Naive B cell (primary cell): ENCODE results near the gene TCTA. TPM values are rescaled to one million over a fixed set of nuclear protein-coding genes. Genes with fewer than 3 reads are reported as not detected.

Source experiments
- ATAC-seq, 2 donors: fragments of 150-1000 bp; cut with Tn5 transposase; 2 replicates each; pipeline ENCODE4 v1.10.0; 2021; ENCODE audit warnings: low read depth in 2 of 2, mild to moderate bottlenecking in 2 of 2, moderate library complexity in 2 of 2
- DNase-seq: peaks from one replicate; pipeline ENCODE4 v3.0.0; 2022
- H3K27ac Mint-ChIP-seq, 6 donors: one replicate each; pipeline ENCODE4 v1.8.0; 2020 to 2022; ENCODE audit warnings: mild to moderate bottlenecking in 6 of 6, mixed read lengths in 6 of 6, moderate library complexity in 5 of 6, inconsistent platforms in 2 of 6
- H3K27me3 Mint-ChIP-seq, 3 donors: one replicate each; pipeline ENCODE4 v1.8.0; 2021 to 2022; ENCODE audit warnings: mixed read lengths in 3 of 3, mild to moderate bottlenecking in 1 of 3
- H3K36me3 Mint-ChIP-seq, 2 donors: one replicate each; pipeline ENCODE4 v1.8.0; 2020 to 2022; ENCODE audit warnings: mixed read lengths in 2 of 2, inconsistent platforms in 1 of 2, mild to moderate bottlenecking in 1 of 2
- H3K4me1 Mint-ChIP-seq, 3 donors: one replicate each; pipeline ENCODE4 v1.8.0; 2020 to 2022; ENCODE audit warnings: mixed read lengths in 3 of 3, inconsistent platforms in 1 of 3, mild to moderate bottlenecking in 1 of 3, moderate library complexity in 1 of 3
- H3K4me3 Mint-ChIP-seq, 8 donors: one replicate each; pipeline ENCODE4 v1.8.0; 2020 to 2022; ENCODE audit warnings: mild to moderate bottlenecking in 8 of 8, mixed read lengths in 8 of 8, moderate library complexity in 8 of 8, inconsistent platforms in 2 of 8
- H3K9me3 Mint-ChIP-seq, 7 donors: one replicate each; pipeline ENCODE4 v1.8.0; 2020 to 2022; ENCODE audit warnings: mixed read lengths in 7 of 7, mild to moderate bottlenecking in 5 of 7, inconsistent platforms in 2 of 7, moderate library complexity in 1 of 7
- polyA plus RNA-seq, 6 donors: library from polyadenylated mRNA; unstranded; fragments of 300-500 nt; fragmentation: Illumina TruSeq; gene quantifications; one replicate each; pipeline ENCODE4 v1.2.3, GENCODE V29; 2021; ENCODE audit warnings: low read depth in 6 of 6

The TCTA gene
- polyA plus RNA-seq, 6 donors from 2014 or later, result 45.9 to 99.9 (median 58.6) TPM

DNA sequence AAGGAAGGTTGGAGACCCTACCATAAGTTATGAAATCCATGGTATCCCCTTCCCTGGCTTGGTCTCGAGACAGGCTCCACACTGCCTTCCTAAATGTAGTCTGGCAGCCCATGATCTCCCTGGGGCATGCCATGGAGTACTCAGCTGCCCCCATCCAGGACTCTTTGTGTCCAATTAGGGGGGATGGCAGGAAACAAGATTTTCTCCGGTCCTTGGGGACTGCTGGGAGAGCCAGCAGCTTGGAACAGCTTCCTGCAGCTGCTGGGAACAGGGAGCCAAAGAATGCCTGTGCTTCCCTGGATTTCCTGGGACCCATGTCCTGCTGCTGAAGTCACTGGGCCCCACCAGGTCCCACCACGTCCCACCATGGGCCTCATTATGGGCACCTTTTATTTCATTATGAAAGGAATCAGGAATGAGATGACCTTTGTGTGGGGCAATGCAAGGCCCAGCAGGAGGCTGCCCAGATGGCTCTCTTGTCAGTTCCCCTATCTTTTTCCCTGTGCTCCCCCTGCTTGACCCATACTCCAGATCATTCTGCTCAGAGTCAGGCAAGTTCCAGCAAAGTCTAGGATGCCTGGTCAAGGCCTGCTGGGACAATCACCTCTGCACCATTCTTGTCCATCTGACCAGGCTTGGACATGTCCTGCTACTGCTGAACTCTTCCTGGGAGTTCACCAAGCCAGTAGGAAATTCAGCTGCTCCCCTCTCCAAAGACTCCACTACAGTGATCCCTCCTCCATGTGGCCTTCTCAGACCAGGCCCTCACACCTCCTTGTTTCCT is 42.9 kb downstream of the TCTA start:
- Mint-ChIP-seq H3K36me3 (no peaks in the 10 kb centered on the region), H3K9me3 (no peaks in the 10 kb centered on the region), H3K27ac (peak overlapping the region in 3 of 6 donors; percentile 14 to 57 (median 21)), H3K4me3 (no peak overlapping the region), H3K27me3 (peaks cover 0 to 5% (median 0%) of the 10 kb centered on the region in 3 donors), H3K4me1 (peaks cover 0 to 4% (median 0%) of the 10 kb centered on the region in 3 donors)
- ATAC-seq, result no peak
- no peak for DNase-seq

DNA sequence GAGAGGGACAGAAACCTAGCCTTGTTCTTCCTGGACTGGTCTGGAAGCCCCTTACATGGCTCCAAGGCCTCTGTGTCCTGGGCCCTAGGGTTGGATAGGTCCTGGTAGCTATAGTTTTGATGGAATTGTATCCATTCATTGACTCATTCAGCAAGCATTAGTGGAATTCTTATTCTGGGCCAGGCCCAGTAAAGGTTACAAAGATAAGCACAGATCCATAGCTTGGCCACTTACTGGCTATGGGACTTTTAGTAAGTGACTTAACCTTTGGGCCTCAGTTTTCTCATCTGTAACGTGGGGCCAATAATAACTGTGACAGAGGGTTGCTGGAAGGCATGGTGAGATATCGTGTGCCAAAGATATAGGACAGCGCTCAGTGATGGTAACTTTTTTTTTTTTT is 44.2 kb downstream of the TCTA start:
- Mint-ChIP-seq H3K4me3 (no peak overlapping the region), H3K4me1 (peaks cover 0 to 4% (median 0%) of the 10 kb centered on the region in 3 donors), H3K27ac (peak overlapping the region in 1 of 6 donors; percentile 71), H3K9me3 (no peaks in the 10 kb centered on the region), H3K27me3 (peaks cover 0 to 5% (median 0%) of the 10 kb centered on the region in 3 donors), H3K36me3 (no peaks in the 10 kb centered on the region)
- DNase-seq (no peak), ATAC-seq (no peak)

DNA sequence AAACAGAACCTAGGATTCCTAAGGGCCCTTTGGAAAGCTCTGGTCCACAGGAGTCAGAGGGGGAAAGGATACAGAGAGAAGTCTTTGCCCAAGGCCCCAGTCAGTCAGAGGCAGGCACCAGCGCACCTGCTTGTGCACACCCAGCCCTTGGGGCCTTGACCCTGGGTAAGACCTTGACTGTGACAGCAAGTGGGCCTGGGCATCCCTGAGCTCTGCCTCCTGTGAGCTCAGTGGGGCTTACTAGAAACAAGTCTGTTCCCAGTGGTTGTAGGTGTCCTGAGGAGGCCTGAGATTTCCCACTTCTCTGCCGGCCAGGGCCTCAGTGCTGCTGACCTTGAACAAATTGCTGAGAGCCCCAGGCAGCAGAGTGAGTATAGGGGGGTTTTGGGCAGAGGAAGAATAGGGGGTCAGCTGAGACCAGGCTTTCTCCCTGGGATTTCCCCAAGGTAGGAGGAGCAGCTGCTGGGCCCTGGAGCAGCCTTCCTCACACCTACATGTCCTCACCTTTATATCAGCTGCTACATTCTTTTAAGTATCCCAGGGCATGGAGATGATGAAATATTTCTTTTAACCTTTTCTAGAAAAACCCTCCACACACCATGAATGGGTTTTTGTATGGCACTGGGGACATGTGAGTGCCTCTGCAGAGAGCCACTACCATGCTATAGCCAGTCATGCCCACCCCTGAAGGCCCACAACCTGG is 48.1 kb downstream of the TCTA start:
- Mint-ChIP-seq H3K36me3 (no peaks in the 10 kb centered on the region), H3K4me3 (no peak overlapping the region), H3K4me1 (peaks cover 0 to 4% (median 0%) of the 10 kb centered on the region in 3 donors), H3K27ac (no peak overlapping the region), H3K27me3 (peaks cover 0 to 5% (median 0%) of the 10 kb centered on the region in 3 donors), H3K9me3 (no peaks in the 10 kb centered on the region)
- DNase-seq, result no peak
- no peak for ATAC-seq

DNA sequence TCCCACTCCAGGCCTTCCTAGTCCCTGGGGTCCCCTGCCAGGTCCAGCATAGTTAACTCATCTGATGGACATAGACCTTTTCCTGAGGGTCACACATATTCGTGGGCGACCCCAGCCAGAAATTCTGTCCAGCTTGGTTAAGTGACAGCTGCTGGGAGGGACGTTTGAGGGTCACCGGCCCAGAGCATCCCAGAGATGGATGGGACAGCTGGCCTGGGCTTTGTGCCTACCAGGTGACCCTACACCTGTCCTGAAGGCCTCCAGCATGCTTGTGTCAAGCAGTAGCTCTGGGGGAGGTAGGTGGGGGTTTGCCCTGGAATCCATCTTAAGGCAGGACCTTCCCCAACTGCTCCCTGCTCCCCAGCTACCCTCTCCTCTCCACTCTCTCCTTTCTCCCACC is 48.7 kb downstream of the TCTA start:
- DNase-seq, result no peak
- H3K36me3 Mint-ChIP-seq, result no peaks in the 10 kb centered on the region
- peaks cover 0 to 4% (median 0%) of the 10 kb centered on the region in 3 donors for H3K4me1 Mint-ChIP-seq
- no peak overlapping the region for H3K27ac Mint-ChIP-seq
- no peak for ATAC-seq
- H3K4me3 Mint-ChIP-seq, result no peak overlapping the region
- peaks cover 0 to 5% (median 0%) of the 10 kb centered on the region in 3 donors for H3K27me3 Mint-ChIP-seq
- H3K9me3 Mint-ChIP-seq, result no peaks in the 10 kb centered on the region

DNA sequence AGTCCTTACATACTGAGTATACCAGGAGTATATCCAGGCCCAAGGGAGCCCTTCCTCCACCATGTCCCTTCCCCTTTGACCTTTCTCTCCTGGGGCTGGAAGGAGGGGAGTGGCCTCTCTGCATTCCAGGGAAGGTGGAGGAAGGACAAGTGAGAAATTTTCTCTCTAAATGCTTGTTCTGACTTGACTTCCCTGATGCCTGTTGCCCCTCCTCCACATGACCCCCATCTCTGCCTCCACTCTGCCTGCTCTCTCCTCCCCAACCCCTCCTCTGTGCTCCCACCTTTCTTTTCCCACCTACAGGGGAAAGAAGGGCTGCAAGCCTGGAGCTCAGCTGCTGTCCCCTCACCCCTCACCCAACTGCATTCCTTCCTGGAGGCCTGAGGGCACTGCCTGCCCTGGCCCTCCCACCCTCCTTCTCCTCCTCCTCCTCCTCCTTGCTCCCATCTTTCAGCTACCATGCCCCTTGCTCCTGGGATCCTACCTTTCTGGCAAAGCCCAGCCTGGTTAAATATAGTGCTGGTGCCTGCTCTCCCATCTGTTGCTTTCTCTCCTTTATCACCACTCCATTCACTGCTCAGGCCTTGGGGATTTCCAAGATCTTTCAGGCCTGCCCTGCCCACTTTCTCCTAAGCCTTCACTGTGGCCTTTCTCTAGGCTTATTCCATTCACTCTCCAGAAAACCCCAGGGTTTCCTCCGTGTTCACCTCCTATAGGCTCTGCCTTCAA is 49.4 kb downstream of the TCTA start:
- ATAC-seq, result no peak
- H3K27me3 Mint-ChIP-seq, result peaks cover 0 to 5% (median 0%) of the 10 kb centered on the region in 3 donors
- H3K36me3 Mint-ChIP-seq, result no peaks in the 10 kb centered on the region

DNA sequence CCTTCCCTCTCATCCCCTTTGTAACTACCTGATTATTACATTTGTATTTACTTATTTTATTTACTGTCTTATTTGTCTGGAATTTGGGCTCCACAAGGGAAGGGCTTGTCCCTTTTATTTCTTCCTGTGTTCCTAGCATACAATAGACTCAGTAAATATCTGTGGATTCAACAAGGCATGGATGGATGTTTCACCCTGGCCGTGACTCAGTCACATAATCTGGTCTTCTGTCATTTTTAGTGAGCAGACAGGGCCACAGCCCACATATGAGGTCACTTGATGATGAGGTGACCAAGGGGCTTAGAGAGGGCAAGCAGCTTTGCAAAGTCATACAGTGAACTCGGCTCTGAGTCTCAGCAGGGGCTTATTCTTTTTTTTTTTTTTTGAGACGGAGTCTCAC is 50.0 kb downstream of the TCTA start:
- DNase-seq, result no peak
- Mint-ChIP-seq H3K27ac (peak overlapping the region in 1 of 6 donors; percentile 86), H3K4me1 (peaks cover 0 to 4% (median 0%) of the 10 kb centered on the region in 3 donors), H3K4me3 (no peak overlapping the region), H3K36me3 (no peaks in the 10 kb centered on the region), H3K9me3 (no peaks in the 10 kb centered on the region), H3K27me3 (peaks cover 0 to 5% (median 0%) of the 10 kb centered on the region in 3 donors)
- no peak for ATAC-seq

More for the DNA sequence above, 49.4 kb downstream of the TCTA start:
- Mint-ChIP-seq H3K4me3 (no peak overlapping the region), H3K4me1 (peaks cover 0 to 4% (median 0%) of the 10 kb centered on the region in 3 donors), H3K9me3 (no peaks in the 10 kb centered on the region), H3K27ac (peak overlapping the region in 2 of 6 donors; percentile 21 to 86)
- no peak for DNase-seq

DNA sequence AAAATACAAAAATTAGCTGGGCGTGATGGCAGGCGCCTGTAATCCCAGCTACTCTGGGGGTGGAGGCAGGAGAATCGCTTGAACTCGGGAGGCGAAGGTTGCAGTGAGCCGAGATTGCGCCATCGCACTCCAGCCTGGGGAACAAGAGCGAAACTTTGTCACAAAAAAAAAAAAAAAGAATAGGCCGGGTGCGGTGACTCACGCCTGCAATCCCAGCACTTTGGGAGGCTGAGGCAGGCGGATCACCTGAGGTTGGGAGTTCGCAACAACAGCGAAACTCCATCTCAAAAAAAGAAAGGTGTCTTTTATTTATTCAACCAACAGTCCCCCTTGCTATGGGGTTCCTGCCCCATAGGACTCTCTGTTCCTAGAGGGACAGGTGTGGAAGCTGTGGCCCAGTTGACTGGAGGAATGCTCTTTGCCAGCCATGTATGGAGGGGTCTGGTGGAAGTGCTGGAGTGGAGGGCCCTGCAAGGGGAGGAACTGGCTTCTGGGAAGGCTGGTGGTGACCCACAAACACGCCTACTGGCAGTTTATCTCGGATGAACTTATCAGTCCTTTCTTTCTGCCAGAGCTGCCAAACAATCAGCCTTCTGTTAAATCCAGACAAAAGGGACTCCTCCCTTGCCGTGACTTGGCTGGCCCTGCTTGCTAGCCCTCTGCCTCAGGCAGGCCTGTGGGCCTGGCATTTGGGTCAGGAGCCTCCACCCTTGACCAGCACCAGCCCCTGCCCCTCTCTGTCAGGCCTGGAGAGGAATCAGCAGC is 53.2 kb downstream of the TCTA start:
- H3K36me3 Mint-ChIP-seq, result no peaks in the 10 kb centered on the region
- no peaks in the 10 kb centered on the region for H3K9me3 Mint-ChIP-seq
- no peak overlapping the region for H3K4me3 Mint-ChIP-seq
- ATAC-seq (no peak), DNase-seq (no peak)
- no peaks in the 10 kb centered on the region for H3K27me3 Mint-ChIP-seq
- H3K27ac Mint-ChIP-seq, result no peak overlapping the region
- peaks cover 0 to 10% (median 8%) of the 10 kb centered on the region in 3 donors for H3K4me1 Mint-ChIP-seq

Other genes starting within 250 kb of the TCTA start
- 1 to 10 TPM in 5 of 6 donors, under 1 TPM in 1; 0.14 to 1.8 (median 1.3) TPM for gene CCDC71, start 246.1 kb upstream of the TCTA start, polyA plus RNA-seq
- under 1 TPM in 3 of 6 donors, not detected in 3; 0.48 to 0.56 (median 0.49) TPM for gene KLHDC8B, start 240.8 kb upstream of the TCTA start, polyA plus RNA-seq
- gene C3orf62, start 135.2 kb upstream of the TCTA start, polyA plus RNA-seq, result 1 to 10 TPM in 3 of 6 donors, under 1 TPM in 3; 0.44 to 1.4 (median 0.91) TPM
- 10 to 100 TPM; 52.5 to 81.7 (median 60.9) TPM for gene USP4, start 72.4 kb upstream of the TCTA start, polyA plus RNA-seq
- 100 to 1,000 TPM; 289 to 380 (median 329) TPM for gene GPX1, start 54.1 kb upstream of the TCTA start, polyA plus RNA-seq
- 1,000 to 10,000 TPM in 1 of 6 donors, 100 to 1,000 TPM in 5; 695 to 1,035 (median 800) TPM for gene RHOA, start 447 bp upstream of the TCTA start, polyA plus RNA-seq
- 1 to 10 TPM in 3 of 6 donors, under 1 TPM in 3; 0.25 to 4.8 (median 1.2) TPM for gene AMT, start 10.1 kb downstream of the TCTA start, polyA plus RNA-seq
- gene NICN1, start 16.9 kb downstream of the TCTA start, polyA plus RNA-seq, result 10 to 100 TPM in 3 of 6 donors, 1 to 10 TPM in 3; 4.4 to 17.0 (median 9.4) TPM
- gene DAG1, start 57.8 kb downstream of the TCTA start, polyA plus RNA-seq, result 1 to 10 TPM; 4.3 to 6.4 (median 5.2) TPM
- gene BSN, start 142.1 kb downstream of the TCTA start, polyA plus RNA-seq, result not detected